Mesenteric fat pad (tissue), 1 donor: ENCODE data around the gene FKBP10. TPM values are rescaled to one million over a fixed set of nuclear protein-coding genes. Genes with fewer than 3 reads are reported as not detected.

Experiments used
- DNase-seq: peaks from one replicate; pipeline ENCODE4 v3.0.0-alpha.2; 2020; ENCODE audit warnings: low spot score
- total RNA-seq: library from RNA; stranded (reverse); fragmentation: NEBNext Ultra II Directional; extraction: Animal tissue kit (Norgen Biotek cat#: 25700); gene quantifications from one replicate; pipeline ENCODE4 v1.2.1, GENCODE V29; 2021
- donor health status: DM: yes; HTN: yes; CAD: no.

FKBP10 gene
- total RNA-seq, 1 donor from 2014 or later: 35.7 TPM

GRCh38 chr17:41782142-41782541 lies 30.7 kb upstream of the FKBP10 start:
- no peak for DNase-seq

- no peak for DNase-seq
Observed at GRCh38 chr17:41784207-41784744, 28.5 kb upstream of the FKBP10 start.

GRCh38 chr17:41785091-41785858 lies 27.5 kb upstream of the FKBP10 start:
- DNase-seq: no peak

- no peak for DNase-seq
Observed at GRCh38 chr17:41785859-41786226, 27.0 kb upstream of the FKBP10 start.

DNA sequence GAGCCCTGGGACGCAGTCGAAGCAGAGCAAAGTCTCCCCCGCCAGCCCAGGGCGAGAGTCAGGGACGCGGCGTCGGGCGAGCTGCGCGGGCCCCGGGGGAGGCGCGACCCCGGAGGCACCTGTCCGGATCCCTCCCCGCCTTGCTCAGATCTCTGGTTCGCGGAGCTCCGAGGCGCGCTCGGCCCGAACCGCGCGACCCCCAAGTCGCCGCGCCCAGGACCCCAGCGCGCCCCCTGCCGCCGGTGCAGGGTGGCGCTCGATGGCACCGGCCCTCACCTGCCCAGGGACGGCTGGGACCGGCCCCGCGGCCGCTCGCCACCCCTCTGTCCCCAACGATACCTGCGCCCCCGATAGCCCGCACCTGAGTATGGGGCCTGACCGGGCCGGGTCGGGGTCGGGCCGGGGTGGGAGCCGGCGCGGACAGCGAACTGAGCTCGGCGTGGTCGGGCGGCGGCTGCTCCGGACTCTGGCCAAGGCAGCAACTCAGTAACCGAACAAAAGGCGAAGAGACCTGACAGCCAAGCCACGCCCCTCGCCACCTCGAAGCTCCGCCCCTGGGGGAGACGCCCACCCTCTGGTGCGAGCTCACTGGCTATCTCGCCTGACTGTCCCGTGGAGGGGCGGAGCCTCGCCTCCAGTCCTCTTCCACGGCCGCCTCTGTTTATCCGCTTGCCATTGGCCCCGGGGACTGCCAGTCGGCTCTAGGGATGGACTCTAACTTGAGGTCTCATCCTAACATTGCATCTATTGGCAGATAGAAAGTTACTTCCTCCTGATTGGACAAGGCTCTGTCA lies 26.4 kb upstream of the FKBP10 start, which contains the start of gene JUP:
JUP (minus strand) TSS at position 485 of the 794 bp plus-strand sequence. CDS start 14,857 bp downstream, outside the sequence.
- peak; percentile 99 for DNase-seq

DNA sequence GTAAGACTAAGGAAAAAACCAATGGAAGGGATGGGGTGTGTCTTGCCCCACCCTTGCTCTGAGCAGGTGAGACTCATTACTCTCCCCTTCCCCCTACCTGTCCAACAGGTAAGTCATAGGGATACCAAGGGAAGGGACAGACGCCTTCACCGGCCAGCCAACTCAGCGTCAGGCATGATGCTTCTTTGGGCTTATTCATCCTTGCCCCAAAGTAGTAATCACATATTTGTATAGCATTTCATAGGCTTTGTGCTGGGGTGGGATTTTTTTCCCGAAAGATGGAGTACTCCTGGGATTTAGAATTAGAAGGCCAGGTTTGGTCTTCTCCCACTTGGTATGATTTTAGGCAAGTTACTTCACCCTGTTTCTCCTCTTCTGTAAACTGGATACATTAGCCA lies 25.8 kb upstream of the FKBP10 start:
- DNase-seq: no peak

GRCh38 chr17:41792845-41793783 lies 19.7 kb upstream of the FKBP10 start:
- DNase-seq: no peak

- no peak for DNase-seq
Observed at GRCh38 chr17:41793784-41794539, 18.8 kb upstream of the FKBP10 start.

- no peak for DNase-seq
Observed at GRCh38 chr17:41794540-41794975, 18.2 kb upstream of the FKBP10 start.

DNA sequence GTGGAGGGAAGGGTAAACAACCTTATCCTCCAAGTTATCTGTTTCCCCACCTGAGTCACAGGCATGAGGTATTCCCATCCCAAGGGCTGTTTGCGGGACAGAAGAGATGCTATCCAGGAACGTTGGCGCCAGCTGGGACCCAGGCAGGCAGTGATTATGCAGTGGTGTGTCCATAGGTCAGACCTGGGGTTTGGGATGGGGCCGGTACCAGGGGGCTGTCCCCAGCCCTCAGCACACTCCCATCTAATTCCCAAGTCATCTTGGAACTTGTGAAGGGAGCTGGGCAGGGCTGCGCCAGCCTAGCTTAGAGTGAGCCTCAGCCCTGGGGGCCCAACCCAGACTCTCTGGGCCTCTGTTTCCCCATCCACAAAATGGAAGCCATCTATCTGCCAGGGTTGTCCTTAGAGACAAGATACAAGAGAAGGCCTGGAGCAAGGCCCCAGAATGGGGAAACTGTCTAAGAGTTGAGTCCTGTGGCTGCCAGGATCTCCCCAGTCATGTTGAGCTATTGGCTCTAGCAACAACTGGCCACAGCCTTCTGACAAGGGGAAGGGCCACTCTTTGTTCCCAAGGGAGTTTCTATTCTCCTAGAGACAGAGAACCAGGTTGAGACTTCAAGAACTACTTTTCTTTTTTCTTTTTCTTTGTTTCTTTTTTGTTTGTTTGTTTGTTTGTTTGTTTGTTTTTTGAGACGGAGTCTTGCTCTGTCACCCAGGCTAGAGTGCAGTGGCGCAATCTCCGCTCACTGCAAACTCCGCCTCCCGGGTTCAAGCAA lies 16.5 kb upstream of the FKBP10 start:
- DNase-seq: no peak

DNA sequence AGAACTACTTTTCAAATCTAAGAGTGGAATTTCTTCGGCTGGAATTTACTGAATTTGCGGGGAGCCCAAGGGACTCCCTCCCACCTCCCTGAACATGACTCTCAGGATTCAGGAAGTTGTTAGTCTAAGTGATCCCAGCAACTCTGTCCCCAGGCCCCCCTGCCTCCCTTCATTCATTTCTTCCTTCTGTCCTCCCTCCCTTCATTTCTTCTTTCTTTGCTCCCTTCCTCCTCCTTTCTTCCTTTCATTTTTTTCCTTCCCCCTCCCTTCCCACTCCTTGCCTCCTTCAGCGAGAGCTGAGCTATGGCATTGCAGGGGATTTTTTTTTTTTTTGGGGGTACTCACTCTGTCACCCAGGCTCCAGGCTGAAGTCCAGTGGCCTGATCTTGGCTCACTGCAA lies 15.4 kb upstream of the FKBP10 start:
- no peak for DNase-seq

- DNase-seq: no peak
Observed at GRCh38 chr17:41799366-41799765, 13.4 kb upstream of the FKBP10 start.

- DNase-seq: no peak
Observed at GRCh38 chr17:41800601-41801373, 12.0 kb upstream of the FKBP10 start.

GRCh38 chr17:41801374-41802271 lies 11.2 kb upstream of the FKBP10 start:
- no peak for DNase-seq

DNA sequence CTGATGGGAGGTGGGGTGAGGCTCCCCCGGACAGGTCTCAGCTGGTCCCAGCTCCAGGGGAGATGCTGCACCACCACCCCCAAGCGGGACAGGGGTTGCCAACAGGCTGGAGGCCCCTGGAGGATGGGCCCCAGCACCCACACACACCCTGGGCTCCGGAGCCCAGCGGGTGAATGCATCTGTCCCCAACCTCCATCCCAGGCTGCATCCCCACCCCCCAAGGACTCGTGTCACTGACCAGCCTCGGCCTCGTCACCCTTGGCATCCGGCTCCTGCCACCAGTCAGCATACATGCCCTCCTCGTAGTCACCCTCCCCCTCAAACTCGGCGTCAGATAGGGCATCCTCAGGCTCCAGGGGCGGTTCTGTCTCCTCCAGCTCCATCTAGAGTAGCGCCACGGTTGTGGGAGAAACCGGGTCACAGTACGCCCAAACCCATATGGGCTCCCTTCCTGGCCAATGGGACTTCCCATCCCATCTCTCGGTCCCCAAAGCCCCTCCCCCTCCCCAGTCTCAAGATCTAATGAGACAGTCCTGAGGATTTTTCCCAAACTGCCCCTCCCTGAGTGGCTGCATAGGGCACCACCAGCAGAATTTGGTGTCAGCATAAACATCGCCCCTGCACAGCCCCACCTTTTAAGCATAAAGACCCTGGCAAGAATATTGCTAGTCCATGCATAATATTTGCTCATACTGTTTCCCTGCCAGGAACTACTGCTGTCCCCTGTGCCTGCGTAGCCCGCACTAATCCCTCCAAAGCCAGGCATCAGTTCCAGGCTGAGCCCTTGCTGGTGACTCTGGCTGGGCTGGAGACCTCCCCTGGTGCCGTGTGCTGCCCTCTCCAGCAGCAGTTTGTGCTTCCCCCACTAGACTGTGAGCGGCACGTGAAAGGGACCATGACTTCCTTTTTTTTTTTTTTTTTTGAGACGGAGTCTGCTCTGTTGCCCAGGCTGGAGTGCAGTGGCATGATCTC lies 9.5 kb upstream of the FKBP10 start:
- DNase-seq: no peak

GRCh38 chr17:41806685-41807445 lies 5.9 kb upstream of the FKBP10 start:
- no peak for DNase-seq
